DOHH2 (cell line): ENCODE results near the gene TMEM239.

Experiments used
- H3F3A ChIP-seq: fragments of 200-600 bp; sonication (generic), shearing (Covaris generic); 2 replicates; pipeline ENCODE4 v1.6.0; 2016; ENCODE audit warnings: antibody characterized with exemption, mild to moderate bottlenecking; ENCODE audit not compliant: control insufficient read depth, insufficient read depth
- H3K27ac ChIP-seq: fragments of 200-600 bp; sonication (generic); 2 replicates; pipeline ENCODE4 v1.5.1; 2014; ENCODE audit warnings: low read depth, mild to moderate bottlenecking, low read length, moderate library complexity
- H3K27me3 ChIP-seq: fragments of 200-600 bp; sonication (generic); 2 replicates; pipeline ENCODE4 v1.6.1; 2014; ENCODE audit warnings: mild to moderate bottlenecking, low read length, mixed read lengths; ENCODE audit not compliant: control insufficient read depth
- H3K36me3 ChIP-seq: fragments of 200-600 bp; sonication (generic); 2 replicates; pipeline ENCODE4 v1.6.1; 2014; ENCODE audit warnings: mild to moderate bottlenecking, low read length, moderate library complexity, mixed read lengths; ENCODE audit not compliant: control insufficient read depth
- H3K4me1 ChIP-seq: fragments of 200-600 bp; sonication (generic); 2 replicates; pipeline ENCODE4 v1.6.1; 2014; ENCODE audit warnings: mild to moderate bottlenecking, low read length, mixed read lengths; ENCODE audit not compliant: control insufficient read depth
- H3K4me2 ChIP-seq: fragments of 200-600 bp; sonication (generic); 2 replicates; pipeline ENCODE4 v1.6.0; 2014; ENCODE audit warnings: mild to moderate bottlenecking, low read length, moderate library complexity
- H3K4me3 ChIP-seq: fragments of 200-600 bp; sonication (generic); 2 replicates; pipeline ENCODE4 v1.5.1; 2014; ENCODE audit warnings: mild to moderate bottlenecking, low read length, mixed read lengths
- H3K79me2 ChIP-seq: fragments of 200-600 bp; sonication (generic); 2 replicates; pipeline ENCODE4 v1.6.1; 2014; ENCODE audit warnings: mild to moderate bottlenecking, low read length, mixed read lengths; ENCODE audit not compliant: control insufficient read depth
- H3K9me2 ChIP-seq: fragments of 200-600 bp; sonication (generic); replicated peaks from 2 replicates; pipeline ENCODE4 v1.6.1; 2014; ENCODE audit warnings: mild to moderate bottlenecking, low read length, mixed read lengths; ENCODE audit not compliant: control insufficient read depth
- H3K9me3 ChIP-seq: fragments of 200-600 bp; sonication (generic); 2 replicates; pipeline ENCODE4 v1.6.1; 2014; ENCODE audit warnings: antibody characterized with exemption, low read length, mixed read lengths; ENCODE audit not compliant: control insufficient read depth, insufficient read depth
- H4K20me1 ChIP-seq: fragments of 200-600 bp; sonication (generic); 2 replicates; pipeline ENCODE4 v1.6.0; 2014; ENCODE audit warnings: low read depth, mild to moderate bottlenecking, antibody characterized with exemption, low read length, moderate library complexity; ENCODE audit not compliant: control insufficient read depth, insufficient read depth
- EZH2phosphoT487 ChIP-seq: fragments of 200-600 bp; sonication (generic); IDR thresholded peaks from 2 replicates; pipeline ENCODE4 v1.6.1; 2017; ENCODE audit warnings: borderline replicate concordance, mild to moderate bottlenecking, antibody characterized with exemption, low read length, moderate library complexity, mixed read lengths
- TF ChIP-seq, protein P1 (sequence below): fragments of 200-600 bp; sonication (generic); IDR thresholded peaks from one replicate; pipeline ENCODE4 v1.5.1; 2014; ENCODE audit warnings: antibody characterized with exemption, mild to moderate bottlenecking, low read depth, low read length; ENCODE audit not compliant: poor library complexity, severe bottlenecking

TMEM239 gene

GRCh38 chr20:2864626-2865025 lies 48.5 kb downstream of the TMEM239 start:
- no peaks in the 10 kb centered on the region; the same call in 1 of the 2 replicates for H3F3A ChIP-seq
- TF ChIP-seq, protein P1, sequence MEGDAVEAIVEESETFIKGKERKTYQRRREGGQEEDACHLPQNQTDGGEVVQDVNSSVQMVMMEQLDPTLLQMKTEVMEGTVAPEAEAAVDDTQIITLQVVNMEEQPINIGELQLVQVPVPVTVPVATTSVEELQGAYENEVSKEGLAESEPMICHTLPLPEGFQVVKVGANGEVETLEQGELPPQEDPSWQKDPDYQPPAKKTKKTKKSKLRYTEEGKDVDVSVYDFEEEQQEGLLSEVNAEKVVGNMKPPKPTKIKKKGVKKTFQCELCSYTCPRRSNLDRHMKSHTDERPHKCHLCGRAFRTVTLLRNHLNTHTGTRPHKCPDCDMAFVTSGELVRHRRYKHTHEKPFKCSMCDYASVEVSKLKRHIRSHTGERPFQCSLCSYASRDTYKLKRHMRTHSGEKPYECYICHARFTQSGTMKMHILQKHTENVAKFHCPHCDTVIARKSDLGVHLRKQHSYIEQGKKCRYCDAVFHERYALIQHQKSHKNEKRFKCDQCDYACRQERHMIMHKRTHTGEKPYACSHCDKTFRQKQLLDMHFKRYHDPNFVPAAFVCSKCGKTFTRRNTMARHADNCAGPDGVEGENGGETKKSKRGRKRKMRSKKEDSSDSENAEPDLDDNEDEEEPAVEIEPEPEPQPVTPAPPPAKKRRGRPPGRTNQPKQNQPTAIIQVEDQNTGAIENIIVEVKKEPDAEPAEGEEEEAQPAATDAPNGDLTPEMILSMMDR, result no peak
- no peak for TF ChIP-seq EZH2phosphoT487
- no peaks in the 10 kb centered on the region for H4K20me1 ChIP-seq
- no peaks in the 10 kb centered on the region for H3K36me3 ChIP-seq
- no peaks in the 10 kb centered on the region for H3K4me1 ChIP-seq
- no peaks in the 10 kb centered on the region for H3K79me2 ChIP-seq
- H3K27ac ChIP-seq, result no peak overlapping the region
- H3K4me2 ChIP-seq, result no peak overlapping the region
- no peak overlapping the region for H3K4me3 ChIP-seq
- no peaks in the 10 kb centered on the region for H3K27me3 ChIP-seq
- H3K9me3 ChIP-seq, result no peaks in the 10 kb centered on the region
- H3K9me2 ChIP-seq, result no peaks in the 10 kb centered on the region

- Histone ChIP-seq H3K27me3 (no peaks in the 10 kb centered on the region), H3K4me1 (no peaks in the 10 kb centered on the region), H3K4me2 (no peak overlapping the region), H3K9me3 (no peaks in the 10 kb centered on the region), H3K27ac (no peak overlapping the region), H3K36me3 (no peaks in the 10 kb centered on the region), H3F3A (no peaks in the 10 kb centered on the region; the same call in 1 of the 2 replicates), H4K20me1 (no peaks in the 10 kb centered on the region), H3K9me2 (no peaks in the 10 kb centered on the region), H3K79me2 (no peaks in the 10 kb centered on the region), H3K4me3 (no peak overlapping the region)
- TF ChIP-seq, protein P1, result no peak
- TF ChIP-seq EZH2phosphoT487, result no peak
Measured at GRCh38 chr20:2865101-2865500, 48.9 kb downstream of the TMEM239 start.

GRCh38 chr20:2865630-2866029 lies 49.5 kb downstream of the TMEM239 start:
- H3K4me2 ChIP-seq, result no peak overlapping the region
- no peak overlapping the region for H3K27ac ChIP-seq
- no peaks in the 10 kb centered on the region for H4K20me1 ChIP-seq
- H3K9me2 ChIP-seq, result no peaks in the 10 kb centered on the region
- no peaks in the 10 kb centered on the region for H3K9me3 ChIP-seq
- peaks cover under 1% of the 10 kb centered on the region for H3K27me3 ChIP-seq
- H3K4me3 ChIP-seq, result no peak overlapping the region
- no peaks in the 10 kb centered on the region for H3K79me2 ChIP-seq
- no peaks in the 10 kb centered on the region; the same call in 1 of the 2 replicates for H3F3A ChIP-seq
- TF ChIP-seq EZH2phosphoT487, result no peak
- TF ChIP-seq, protein P1, result peak; percentile 47
- H3K36me3 ChIP-seq, result no peaks in the 10 kb centered on the region
- no peaks in the 10 kb centered on the region for H3K4me1 ChIP-seq
